Activated T-cell treated with anti-CD3 and anti-CD28 coated beads, Interleukin-2, amount 50 U/mL, for 24 hours (primary cell): ENCODE results near the gene EIF4G3.
"Not testable (repeated sequence)": the region's sequence is repeated elsewhere in the genome, so short reads cannot be mapped to it uniquely, and the experiment has no call there.

Source experiments
- DNase-seq: peaks from one replicate; pipeline ENCODE4 v3.0.0-alpha.2; 2020
- H3K27ac Mint-ChIP-seq: 2 replicates; pipeline ENCODE4 v1.8.0; 2020; ENCODE audit warnings: mild to moderate bottlenecking, mixed read lengths
- H3K27me3 Mint-ChIP-seq: 2 replicates; pipeline ENCODE4 v1.8.0; 2020; ENCODE audit warnings: mixed read lengths
- H3K36me3 Mint-ChIP-seq: 2 replicates; pipeline ENCODE4 v1.8.0; 2020; ENCODE audit warnings: low read depth, mixed read lengths
- H3K4me1 Mint-ChIP-seq: 2 replicates; pipeline ENCODE4 v1.8.0; 2020; ENCODE audit warnings: low read depth, mixed read lengths
- H3K4me3 Mint-ChIP-seq: 2 replicates; pipeline ENCODE4 v1.8.0; 2020; ENCODE audit warnings: mild to moderate bottlenecking, moderate library complexity, mixed read lengths
- H3K9me3 Mint-ChIP-seq: 2 replicates; pipeline ENCODE4 v1.8.0; 2020; ENCODE audit warnings: mixed read lengths

The EIF4G3 gene

DNA sequence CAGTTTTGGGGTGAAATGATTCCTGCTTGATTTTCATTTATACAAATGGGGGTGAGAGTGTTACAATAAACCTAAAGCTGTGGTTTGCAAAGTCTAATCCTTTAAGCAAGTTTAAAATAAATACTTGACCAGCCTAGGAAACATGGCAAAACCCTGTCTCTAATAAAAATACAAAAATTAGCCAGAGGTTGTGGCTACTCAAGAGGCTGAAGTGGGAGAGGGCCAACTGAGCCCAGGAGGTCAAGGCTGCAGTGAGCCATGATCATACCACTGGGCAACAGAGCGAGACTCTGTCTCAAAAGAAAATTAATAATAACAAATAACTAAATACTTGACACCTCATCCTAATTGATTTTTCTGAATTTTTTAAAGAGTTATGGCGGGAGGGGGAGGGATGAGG lies 110.8 kb downstream of the EIF4G3 start:
- Mint-ChIP-seq H3K9me3 (no peaks in the 10 kb centered on the region), H3K36me3 (peaks cover 10% of the 10 kb centered on the region), H3K4me1 (peaks cover 2% of the 10 kb centered on the region), H3K27ac (no peak overlapping the region), H3K4me3 (no peak overlapping the region), H3K27me3 (no peaks in the 10 kb centered on the region)
- no peak for DNase-seq

- H3K9me3 Mint-ChIP-seq, result no peaks in the 10 kb centered on the region
- H3K4me3 Mint-ChIP-seq, result no peak overlapping the region
- no peaks in the 10 kb centered on the region for H3K27me3 Mint-ChIP-seq
- DNase-seq, result no peak
- peaks cover 8% of the 10 kb centered on the region for H3K36me3 Mint-ChIP-seq
- H3K27ac Mint-ChIP-seq, result no peak overlapping the region
- H3K4me1 Mint-ChIP-seq, result peaks cover 1% of the 10 kb centered on the region
Measured at GRCh38 chr1:21064057-21064456, 112.6 kb downstream of the EIF4G3 start.

DNA sequence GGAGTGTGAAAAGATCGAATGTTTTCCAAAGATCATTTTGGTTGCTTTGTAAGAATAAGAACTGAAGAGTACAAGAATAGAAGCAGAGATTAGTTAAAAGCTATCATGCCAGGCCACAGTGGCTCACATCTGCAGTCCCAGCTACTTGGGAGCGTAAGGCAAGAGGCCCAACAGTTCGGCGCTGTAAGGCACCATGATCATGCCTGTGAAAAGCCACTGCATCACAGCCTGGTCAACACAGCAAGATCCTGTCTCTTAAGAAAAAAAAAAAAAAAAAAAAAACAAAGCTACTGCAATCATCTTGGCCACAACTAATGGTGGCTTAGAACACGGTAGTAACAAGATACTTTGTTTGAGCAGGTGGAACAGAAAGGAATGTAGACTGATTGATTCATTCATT lies 116.2 kb downstream of the EIF4G3 start:
- peaks cover 8% of the 10 kb centered on the region for H3K36me3 Mint-ChIP-seq
- H3K27me3 Mint-ChIP-seq, result no peaks in the 10 kb centered on the region
- H3K27ac Mint-ChIP-seq, result no peak overlapping the region
- H3K9me3 Mint-ChIP-seq, result no peaks in the 10 kb centered on the region
- no peak overlapping the region for H3K4me3 Mint-ChIP-seq
- no peak for DNase-seq
- H3K4me1 Mint-ChIP-seq, result no peaks in the 10 kb centered on the region

- no peaks in the 10 kb centered on the region for H3K27me3 Mint-ChIP-seq
- H3K27ac Mint-ChIP-seq, result no peak overlapping the region
- no peaks in the 10 kb centered on the region for H3K36me3 Mint-ChIP-seq
- H3K9me3 Mint-ChIP-seq, result no peaks in the 10 kb centered on the region
- DNase-seq, result no peak
- H3K4me1 Mint-ChIP-seq, result no peaks in the 10 kb centered on the region
- no peak overlapping the region for H3K4me3 Mint-ChIP-seq
Measured at GRCh38 chr1:21059021-21059420, 117.7 kb downstream of the EIF4G3 start.

DNA sequence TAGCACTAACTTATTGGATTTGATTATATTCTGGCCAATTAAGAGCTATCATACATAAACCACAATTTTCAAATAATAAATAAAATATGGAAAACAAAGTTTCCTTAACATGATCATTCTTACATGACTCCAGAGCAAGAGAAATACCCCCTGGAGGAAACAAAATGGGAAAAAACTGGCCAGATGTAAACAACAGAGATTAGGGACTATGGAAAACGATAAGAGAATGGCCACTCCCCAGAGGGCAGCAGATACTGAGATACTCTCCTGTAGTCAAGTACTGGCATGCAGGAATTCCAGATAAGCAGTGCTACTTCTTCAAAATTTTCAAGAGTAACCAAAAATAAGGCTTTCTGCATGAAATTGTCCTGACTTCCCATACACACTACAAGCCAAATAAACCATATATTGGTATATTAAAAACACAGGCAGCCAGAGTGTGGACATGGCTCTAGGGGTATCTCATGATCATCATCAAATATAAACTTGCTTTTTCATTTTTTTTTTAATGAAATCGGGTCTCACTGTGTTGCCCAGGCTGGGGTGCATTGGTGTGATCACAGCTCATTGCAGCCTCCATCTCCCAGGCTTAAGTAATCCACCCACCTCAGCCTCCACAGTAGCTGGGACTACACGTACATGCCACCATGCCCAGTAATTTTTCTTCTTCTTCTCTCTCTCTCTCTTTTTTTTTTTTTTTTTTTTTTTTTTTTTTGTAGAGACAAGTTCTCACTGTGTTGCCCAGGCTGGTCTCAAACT lies 118.5 kb downstream of the EIF4G3 start:
- Mint-ChIP-seq H3K27me3 (no peaks in the 10 kb centered on the region), H3K4me3 (no peak overlapping the region), H3K36me3 (no peaks in the 10 kb centered on the region), H3K9me3 (no peaks in the 10 kb centered on the region), H3K27ac (no peak overlapping the region), H3K4me1 (no peaks in the 10 kb centered on the region)
- no peak for DNase-seq

DNA sequence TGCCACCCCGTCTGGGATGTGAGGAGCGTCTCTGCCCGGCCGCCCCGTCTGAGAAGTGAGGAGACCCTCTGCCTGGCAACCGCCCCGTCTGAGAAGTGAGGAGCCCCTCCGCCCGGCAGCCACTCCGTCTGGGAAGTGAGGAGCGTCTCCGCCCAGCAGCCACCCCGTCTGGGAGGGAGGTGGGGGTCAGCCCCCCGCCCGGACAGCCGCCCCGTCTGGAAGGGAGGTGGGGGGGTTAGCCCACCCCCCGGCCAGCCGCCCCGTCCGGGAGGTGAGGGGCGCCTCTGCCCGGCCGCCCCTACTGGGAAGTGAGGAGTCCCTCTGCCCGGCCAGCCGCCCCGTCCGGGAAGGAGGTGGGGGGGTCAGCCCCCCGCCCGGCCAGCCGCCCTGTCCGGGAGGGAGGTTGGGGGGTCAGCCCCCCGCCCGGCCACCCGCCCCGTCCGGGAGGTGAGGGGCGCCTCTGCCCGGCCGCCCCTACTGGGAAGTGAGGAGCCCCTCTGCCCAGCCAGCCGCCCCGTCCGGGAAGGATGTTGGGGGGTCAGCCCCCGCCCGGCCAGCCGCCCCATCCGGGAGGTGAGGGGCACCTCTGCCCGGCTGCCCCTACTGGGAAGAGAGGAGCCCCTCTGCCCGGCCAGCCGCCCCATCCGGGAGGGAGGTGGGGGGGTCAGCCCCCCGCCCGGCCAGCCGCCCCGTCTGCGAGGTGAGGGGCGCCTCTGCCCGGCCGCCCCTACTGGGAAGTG lies 123.3 kb downstream of the EIF4G3 start:
- not testable (repeated sequence) for H3K4me3 Mint-ChIP-seq, DNase-seq, H3K27ac Mint-ChIP-seq, H3K27me3 Mint-ChIP-seq, H3K4me1 Mint-ChIP-seq, H3K9me3 Mint-ChIP-seq
- H3K36me3 Mint-ChIP-seq, result peaks cover 21% of the 10 kb centered on the region

- no peak overlapping the region for H3K4me3 Mint-ChIP-seq
- no peaks in the 10 kb centered on the region for H3K27me3 Mint-ChIP-seq
- no peak overlapping the region for H3K27ac Mint-ChIP-seq
- H3K9me3 Mint-ChIP-seq, result no peaks in the 10 kb centered on the region
- no peak for DNase-seq
- H3K36me3 Mint-ChIP-seq, result peaks cover 21% of the 10 kb centered on the region
- H3K4me1 Mint-ChIP-seq, result no peaks in the 10 kb centered on the region
Measured at GRCh38 chr1:21052034-21052433, 124.7 kb downstream of the EIF4G3 start.

- H3K27ac Mint-ChIP-seq, result no peak overlapping the region
- no peaks in the 10 kb centered on the region for H3K27me3 Mint-ChIP-seq
- no peak for DNase-seq
- H3K4me1 Mint-ChIP-seq, result no peaks in the 10 kb centered on the region
- H3K4me3 Mint-ChIP-seq, result no peak overlapping the region
- H3K9me3 Mint-ChIP-seq, result no peaks in the 10 kb centered on the region
- H3K36me3 Mint-ChIP-seq, result peaks cover 21% of the 10 kb centered on the region
Measured at GRCh38 chr1:21051177-21051825, 125.4 kb downstream of the EIF4G3 start.

DNA sequence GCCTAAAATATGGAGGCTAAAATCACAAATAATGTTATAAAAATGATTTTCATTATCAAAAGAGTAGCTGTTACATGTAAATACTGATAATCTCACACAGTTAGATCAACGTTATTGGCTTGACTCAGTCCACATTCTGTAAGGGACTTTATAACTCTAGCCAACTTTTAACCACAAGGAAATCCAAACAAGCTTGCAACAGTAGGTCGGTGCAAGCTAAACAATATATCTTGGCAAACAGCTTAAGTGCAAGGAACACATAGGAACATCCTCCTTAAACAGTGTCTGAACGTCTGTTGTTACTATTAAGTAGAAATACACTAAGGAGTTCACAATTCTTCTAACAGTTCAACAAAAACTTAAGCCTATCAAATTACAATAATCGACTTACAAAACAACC lies 126.7 kb downstream of the EIF4G3 start:
- no peaks in the 10 kb centered on the region for H3K4me1 Mint-ChIP-seq
- H3K27ac Mint-ChIP-seq, result no peak overlapping the region
- no peak overlapping the region for H3K4me3 Mint-ChIP-seq
- H3K27me3 Mint-ChIP-seq, result no peaks in the 10 kb centered on the region
- no peaks in the 10 kb centered on the region for H3K9me3 Mint-ChIP-seq
- H3K36me3 Mint-ChIP-seq, result peaks cover 24% of the 10 kb centered on the region
- DNase-seq, result no peak

GRCh38 chr1:21048462-21048861 lies 128.2 kb downstream of the EIF4G3 start:
- Mint-ChIP-seq H3K4me3 (no peak overlapping the region), H3K36me3 (peaks cover 27% of the 10 kb centered on the region), H3K27ac (no peak overlapping the region), H3K9me3 (no peaks in the 10 kb centered on the region), H3K27me3 (no peaks in the 10 kb centered on the region), H3K4me1 (no peaks in the 10 kb centered on the region)
- DNase-seq, result no peak

GRCh38 chr1:21046132-21046531 lies 130.6 kb downstream of the EIF4G3 start:
- H3K4me3 Mint-ChIP-seq, result no peak overlapping the region
- DNase-seq, result no peak
- no peaks in the 10 kb centered on the region for H3K9me3 Mint-ChIP-seq

DNA sequence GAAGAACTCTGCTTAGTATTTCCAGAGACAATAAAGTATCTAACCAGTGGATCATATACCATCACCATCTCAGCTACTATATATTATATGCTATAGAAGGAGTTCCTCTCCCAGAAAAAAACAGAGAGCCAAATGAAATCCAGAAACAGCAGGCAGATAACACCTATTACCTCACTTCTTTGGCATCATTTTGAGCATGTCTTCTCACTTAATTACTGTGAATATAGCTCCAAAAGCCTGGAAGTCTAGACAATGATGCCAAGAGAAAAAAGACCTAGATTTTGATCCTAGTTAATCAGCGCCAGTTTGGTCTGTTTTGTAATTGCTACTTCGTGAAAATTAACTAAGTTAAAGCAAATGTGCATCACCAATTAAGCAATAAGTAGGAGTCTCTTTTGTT lies 131.3 kb downstream of the EIF4G3 start:
- H3K36me3 Mint-ChIP-seq, result peaks cover 38% of the 10 kb centered on the region
- no peak overlapping the region for H3K4me3 Mint-ChIP-seq
- H3K27me3 Mint-ChIP-seq, result no peaks in the 10 kb centered on the region
- H3K27ac Mint-ChIP-seq, result no peak overlapping the region
- H3K4me1 Mint-ChIP-seq, result no peaks in the 10 kb centered on the region
- DNase-seq, result no peak
- no peaks in the 10 kb centered on the region for H3K9me3 Mint-ChIP-seq

More at GRCh38 chr1:21046132-21046531, 130.6 kb downstream of the EIF4G3 start:
- no peak overlapping the region for H3K27ac Mint-ChIP-seq
- H3K27me3 Mint-ChIP-seq, result no peaks in the 10 kb centered on the region
- H3K36me3 Mint-ChIP-seq, result peaks cover 38% of the 10 kb centered on the region
- H3K4me1 Mint-ChIP-seq, result no peaks in the 10 kb centered on the region

DNA sequence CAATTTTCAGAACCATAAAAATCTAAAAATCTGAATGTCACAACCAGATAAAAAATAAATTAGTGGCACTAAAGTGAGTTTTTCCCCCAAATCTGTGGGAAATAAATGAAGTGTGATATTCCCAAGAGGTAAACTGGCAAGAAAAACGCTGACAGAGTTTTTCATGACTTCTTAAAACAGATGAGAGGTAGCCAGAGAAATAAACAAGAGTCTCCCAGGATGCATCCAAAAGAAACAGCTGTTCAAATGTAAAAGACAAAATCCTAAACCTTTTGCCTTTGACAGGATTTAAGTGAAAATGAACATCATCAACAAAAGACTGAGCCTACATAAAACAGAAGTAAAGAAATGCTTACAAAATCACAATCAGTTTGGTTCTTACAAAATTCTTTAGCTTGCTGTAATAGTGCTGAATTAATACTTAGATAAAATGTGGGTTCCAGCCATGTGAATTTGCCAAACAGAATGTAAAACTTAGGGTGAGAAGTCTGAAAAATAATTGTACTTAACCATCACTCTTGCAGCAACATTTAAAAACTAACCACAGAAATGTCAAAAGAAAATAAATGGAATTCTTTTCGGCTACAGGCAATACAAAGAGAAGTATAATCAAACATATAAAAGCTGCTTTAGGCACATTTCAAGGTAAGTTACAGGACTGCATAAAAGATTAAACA lies 133.6 kb downstream of the EIF4G3 start:
- Mint-ChIP-seq H3K4me3 (no peak overlapping the region), H3K36me3 (peaks cover 30% of the 10 kb centered on the region), H3K27me3 (no peaks in the 10 kb centered on the region), H3K27ac (no peak overlapping the region), H3K4me1 (no peaks in the 10 kb centered on the region), H3K9me3 (no peaks in the 10 kb centered on the region)
- DNase-seq, result no peak

DNA sequence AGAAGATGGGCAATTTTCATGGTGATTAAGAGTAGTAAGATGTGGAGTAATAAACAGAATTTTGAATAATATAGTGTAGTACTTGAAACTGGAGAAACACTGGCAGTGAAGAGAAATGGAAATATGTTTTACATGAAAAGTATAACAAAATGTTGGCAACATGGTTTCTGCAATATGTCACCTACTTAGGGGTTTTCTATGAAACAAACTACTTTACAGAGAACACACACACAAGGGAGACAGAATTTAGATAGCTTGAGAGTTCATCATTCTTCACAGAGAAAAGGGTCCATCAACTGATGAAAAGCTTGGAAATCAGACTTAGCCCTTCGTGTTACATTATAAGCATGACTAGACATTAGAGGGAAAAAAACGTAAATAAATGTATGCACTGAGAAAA lies 135.2 kb downstream of the EIF4G3 start:
- no peaks in the 10 kb centered on the region for H3K4me1 Mint-ChIP-seq
- H3K36me3 Mint-ChIP-seq, result peaks cover 33% of the 10 kb centered on the region
- DNase-seq, result no peak
- no peaks in the 10 kb centered on the region for H3K9me3 Mint-ChIP-seq
- no peak overlapping the region for H3K27ac Mint-ChIP-seq
- no peaks in the 10 kb centered on the region for H3K27me3 Mint-ChIP-seq
- H3K4me3 Mint-ChIP-seq, result no peak overlapping the region
